GM23338 (cell line): ENCODE data around the gene CYSLTR2. TPM values are rescaled to one million over a fixed set of nuclear protein-coding genes. Genes with fewer than 3 reads are reported as not detected.

Source experiments
- ATAC-seq: fragments of 200-7000 bp; cut with Tn5 transposase; 3 replicates; pipeline ENCODE4 v1.9.1; 2020
- DNase-seq: peaks from one replicate; pipeline ENCODE4 v3.0.0-alpha.2; 2015; ENCODE audit warnings: low spot score
- H2AFZ ChIP-seq: fragments of 200-600 bp; sonication (generic); 2 replicates; pipeline ENCODE4 v1.8.0; 2016; ENCODE audit warnings: antibody characterized with exemption, mild to moderate bottlenecking, moderate library complexity
- H3F3A ChIP-seq: fragments of 200-600 bp; sonication (generic); replicated peaks from 2 replicates; pipeline ENCODE4 v1.8.0; 2017; ENCODE audit warnings: antibody characterized with exemption, mixed run types, low read depth
- H3K27ac ChIP-seq: fragments of 200-600 bp; sonication (generic); 2 replicates; pipeline ENCODE4 v1.6.1; 2016; ENCODE audit warnings: low read depth
- H3K27me3 ChIP-seq: fragments of 200-600 bp; sonication (generic); 2 replicates; pipeline ENCODE4 v1.8.0; 2016; ENCODE audit warnings: mild to moderate bottlenecking, mixed run types, moderate library complexity; ENCODE audit not compliant: insufficient read depth
- H3K36me3 ChIP-seq: fragments of 200-600 bp; sonication (generic); 2 replicates; pipeline ENCODE4 v1.8.0; 2016; ENCODE audit warnings: mild to moderate bottlenecking; ENCODE audit not compliant: insufficient read depth
- H3K4me1 ChIP-seq: fragments of 200-600 bp; sonication (generic); 2 replicates; pipeline ENCODE4 v1.8.0; 2016; ENCODE audit warnings: mild to moderate bottlenecking, moderate library complexity; ENCODE audit not compliant: insufficient read depth
- H3K4me2 ChIP-seq: fragments of 200-600 bp; sonication (generic); 2 replicates; pipeline ENCODE4 v1.7.1; 2017; ENCODE audit warnings: mixed run types
- H3K4me3 ChIP-seq: fragments of 200-600 bp; sonication (generic); 2 replicates; pipeline ENCODE4 v1.6.1; 2016; ENCODE audit warnings: mixed run types
- H3K79me2 ChIP-seq: fragments of 200-600 bp; sonication (generic); replicated peaks from 2 replicates; pipeline ENCODE4 v1.8.0; 2017; ENCODE audit warnings: mild to moderate bottlenecking; ENCODE audit not compliant: insufficient read depth
- H3K9me2 ChIP-seq: fragments of 200-600 bp; sonication (generic); 2 replicates; pipeline ENCODE4 v1.8.0; 2017; ENCODE audit not compliant: insufficient read depth
- H4K20me1 ChIP-seq: fragments of 200-600 bp; sonication (generic); replicated peaks from 2 replicates; pipeline ENCODE4 v1.8.0; 2017; ENCODE audit warnings: mild to moderate bottlenecking; ENCODE audit not compliant: insufficient read depth
- H3K27ac Mint-ChIP-seq: 2 replicates; pipeline ENCODE4 v1.8.0; 2020; ENCODE audit warnings: inconsistent platforms, mild to moderate bottlenecking, moderate library complexity, mixed read lengths
- H3K27me3 Mint-ChIP-seq: 3 replicates; pipeline ENCODE4 v1.8.0; 2022; ENCODE audit warnings: low read depth, mild to moderate bottlenecking, moderate library complexity, mixed read lengths, inconsistent platforms; ENCODE audit not compliant: insufficient read depth, poor library complexity
- H3K36me3 Mint-ChIP-seq: 3 replicates; pipeline ENCODE4 v1.8.0; 2021; ENCODE audit warnings: low read depth, mild to moderate bottlenecking, inconsistent platforms, moderate library complexity, mixed read lengths
- H3K4me1 Mint-ChIP-seq: 3 replicates; pipeline ENCODE4 v1.8.0; 2020; ENCODE audit warnings: mild to moderate bottlenecking, inconsistent platforms, mixed read lengths
- H3K4me3 Mint-ChIP-seq: 3 replicates; pipeline ENCODE4 v1.8.0; 2021; ENCODE audit warnings: moderate library complexity, mild to moderate bottlenecking, inconsistent platforms, mixed read lengths
- H3K9me3 Mint-ChIP-seq: 3 replicates; pipeline ENCODE4 v1.8.0; 2020; ENCODE audit warnings: moderate library complexity, mild to moderate bottlenecking, inconsistent platforms, mixed read lengths
- CREB1 ChIP-seq: fragments of 250-450 bp; sonication (Bioruptor Pico); IDR thresholded peaks from 2 replicates; pipeline ENCODE4 v1.5.0; 2020; ENCODE audit warnings: low read depth, mild to moderate bottlenecking, moderate library complexity
- CTCF ChIP-seq, 2 experiments: fragments of 200-600 bp in 1 of 2; sonication (generic) in 1 of 2; conservative IDR thresholded peaks; 2 replicates each; pipeline versions ENCODE4 v1.5.1 to v1.6.1; 2016 to 2017; ENCODE audit warnings: antibody characterized with exemption in 2 of 2, low read depth in 2 of 2, mild to moderate bottlenecking in 2 of 2, moderate library complexity in 1 of 2
- EZH2 ChIP-seq: fragments of 200-600 bp; sonication (generic); IDR thresholded peaks from one replicate; pipeline ENCODE4 v1.8.0; 2017; ENCODE audit warnings: antibody characterized with exemption, mild to moderate bottlenecking, low read depth; ENCODE audit not compliant: unreplicated experiment
- EZH2phosphoT487 ChIP-seq: fragments of 200-600 bp; sonication (generic); IDR thresholded peaks from one replicate; pipeline ENCODE4 v1.8.1; 2018; ENCODE audit warnings: antibody characterized with exemption; ENCODE audit not compliant: unreplicated experiment
- JUNB ChIP-seq: IDR thresholded peaks from one replicate; pipeline ENCODE4 v1.6.1; 2016; ENCODE audit warnings: antibody characterized with exemption; ENCODE audit not compliant: unreplicated experiment
- NANOG ChIP-seq: IDR thresholded peaks from 2 replicates; pipeline ENCODE4 v1.6.1; 2016; ENCODE audit warnings: antibody characterized with exemption, borderline replicate concordance
- POLR2AphosphoS5 ChIP-seq: IDR thresholded peaks from 2 replicates; pipeline ENCODE4 v1.6.1; 2016; ENCODE audit warnings: antibody characterized with exemption, low read depth
- STAT1 ChIP-seq: IDR thresholded peaks from one replicate; pipeline ENCODE4 v1.6.1; 2016; ENCODE audit warnings: antibody characterized with exemption; ENCODE audit not compliant: unreplicated experiment
- ZNF114 ChIP-seq: fragments of 250-450 bp; sonication (Bioruptor Pico); IDR thresholded peaks from 2 replicates; pipeline ENCODE4 v1.5.0; 2020; ENCODE audit warnings: mild to moderate bottlenecking, moderate library complexity
- ZNF331 ChIP-seq: fragments of 250-450 bp; sonication (Bioruptor Pico); IDR thresholded peaks from 2 replicates; pipeline ENCODE4 v1.5.0; 2020; ENCODE audit warnings: low read depth, mild to moderate bottlenecking, moderate library complexity
- polyA plus RNA-seq: library from polyadenylated mRNA; unstranded; fragments of >200 nt; fragmentation: Nextera tagmentation; extraction: Ambion mirVana; gene quantifications from 2 replicates; pipeline ENCODE4 v1.2.1, GENCODE V29; 2016
- total RNA-seq: library from RNA; depleted of rRNA; stranded (reverse); fragments of >200 nt; shearing (Covaris generic); gene quantifications from 2 replicates; pipeline ENCODE4 v1.2.3, GENCODE V29; 2014
- TF ChIP-seq, protein P1 (sequence below): IDR thresholded peaks from 2 replicates; pipeline ENCODE4 v1.6.1; 2016; ENCODE audit warnings: antibody characterized with exemption
- TF ChIP-seq, protein P2 (sequence below): IDR thresholded peaks from one replicate; pipeline ENCODE4 v1.6.1; 2018; ENCODE audit warnings: antibody characterized with exemption; ENCODE audit not compliant: unreplicated experiment
- TF ChIP-seq, protein P3 (sequence below): fragments of 250-450 bp; sonication (Bioruptor Pico); IDR thresholded peaks from 2 replicates; pipeline ENCODE4 v1.5.0; 2020; ENCODE audit warnings: mild to moderate bottlenecking, moderate library complexity

The CYSLTR2 gene
- total and polyA plus RNA-seq, 2 experiments from 2014 or later, result not detected

GRCh38 chr13:48728876-48729275, 75.1 kb downstream of the CYSLTR2 start:
- ATAC-seq (no peak), DNase-seq (no peak)
- Histone ChIP-seq H3K4me1 (peaks cover 2% of the 10 kb centered on the region; the same call in 1 of the 2 replicates), H3K27me3 (no peaks in the 10 kb centered on the region), H2AFZ (no peak overlapping the region), H3F3A (no peaks in the 10 kb centered on the region), H4K20me1 (no peaks in the 10 kb centered on the region), H3K9me2 (0 out of 2 replicates have a peak, but pooled peaks cover 6% of the 10 kb centered on the region), H3K36me3 (no peaks in the 10 kb centered on the region), H3K27ac (no peak overlapping the region), H3K4me2 (no peak overlapping the region), H3K4me3 (no peak overlapping the region), H3K79me2 (no peaks in the 10 kb centered on the region)
- Mint-ChIP-seq H3K4me1 (peaks cover 14% of the 10 kb centered on the region), H3K9me3 (peaks cover 4% of the 10 kb centered on the region; the same call in 1 of the 3 replicates), H3K27ac (no peak overlapping the region), H3K4me3 (no peak overlapping the region), H3K27me3 (peaks cover 5% of the 10 kb centered on the region), H3K36me3 (no peaks in the 10 kb centered on the region)
- TF ChIP-seq ZNF331 (CRISPR knock-in tag) (no peak), NANOG (no peak), CREB1 (CRISPR knock-in tag) (no peak), ZNF114 (CRISPR knock-in tag) (no peak), JUNB (no peak), EZH2 (no peak), POLR2AphosphoS5 (no peak), EZH2phosphoT487 (no peak), CTCF (conservative IDR thresholded peaks at IDR 0.05; ENCODE audit: low read depth in 2 of 2) (no peak), STAT1 (no peak)
- TF ChIP-seq, protein P1, sequence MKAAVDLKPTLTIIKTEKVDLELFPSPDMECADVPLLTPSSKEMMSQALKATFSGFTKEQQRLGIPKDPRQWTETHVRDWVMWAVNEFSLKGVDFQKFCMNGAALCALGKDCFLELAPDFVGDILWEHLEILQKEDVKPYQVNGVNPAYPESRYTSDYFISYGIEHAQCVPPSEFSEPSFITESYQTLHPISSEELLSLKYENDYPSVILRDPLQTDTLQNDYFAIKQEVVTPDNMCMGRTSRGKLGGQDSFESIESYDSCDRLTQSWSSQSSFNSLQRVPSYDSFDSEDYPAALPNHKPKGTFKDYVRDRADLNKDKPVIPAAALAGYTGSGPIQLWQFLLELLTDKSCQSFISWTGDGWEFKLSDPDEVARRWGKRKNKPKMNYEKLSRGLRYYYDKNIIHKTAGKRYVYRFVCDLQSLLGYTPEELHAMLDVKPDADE, result no peak
- TF ChIP-seq, protein P2, sequence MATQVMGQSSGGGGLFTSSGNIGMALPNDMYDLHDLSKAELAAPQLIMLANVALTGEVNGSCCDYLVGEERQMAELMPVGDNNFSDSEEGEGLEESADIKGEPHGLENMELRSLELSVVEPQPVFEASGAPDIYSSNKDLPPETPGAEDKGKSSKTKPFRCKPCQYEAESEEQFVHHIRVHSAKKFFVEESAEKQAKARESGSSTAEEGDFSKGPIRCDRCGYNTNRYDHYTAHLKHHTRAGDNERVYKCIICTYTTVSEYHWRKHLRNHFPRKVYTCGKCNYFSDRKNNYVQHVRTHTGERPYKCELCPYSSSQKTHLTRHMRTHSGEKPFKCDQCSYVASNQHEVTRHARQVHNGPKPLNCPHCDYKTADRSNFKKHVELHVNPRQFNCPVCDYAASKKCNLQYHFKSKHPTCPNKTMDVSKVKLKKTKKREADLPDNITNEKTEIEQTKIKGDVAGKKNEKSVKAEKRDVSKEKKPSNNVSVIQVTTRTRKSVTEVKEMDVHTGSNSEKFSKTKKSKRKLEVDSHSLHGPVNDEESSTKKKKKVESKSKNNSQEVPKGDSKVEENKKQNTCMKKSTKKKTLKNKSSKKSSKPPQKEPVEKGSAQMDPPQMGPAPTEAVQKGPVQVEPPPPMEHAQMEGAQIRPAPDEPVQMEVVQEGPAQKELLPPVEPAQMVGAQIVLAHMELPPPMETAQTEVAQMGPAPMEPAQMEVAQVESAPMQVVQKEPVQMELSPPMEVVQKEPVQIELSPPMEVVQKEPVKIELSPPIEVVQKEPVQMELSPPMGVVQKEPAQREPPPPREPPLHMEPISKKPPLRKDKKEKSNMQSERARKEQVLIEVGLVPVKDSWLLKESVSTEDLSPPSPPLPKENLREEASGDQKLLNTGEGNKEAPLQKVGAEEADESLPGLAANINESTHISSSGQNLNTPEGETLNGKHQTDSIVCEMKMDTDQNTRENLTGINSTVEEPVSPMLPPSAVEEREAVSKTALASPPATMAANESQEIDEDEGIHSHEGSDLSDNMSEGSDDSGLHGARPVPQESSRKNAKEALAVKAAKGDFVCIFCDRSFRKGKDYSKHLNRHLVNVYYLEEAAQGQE, result no peak
- TF ChIP-seq, protein P3, sequence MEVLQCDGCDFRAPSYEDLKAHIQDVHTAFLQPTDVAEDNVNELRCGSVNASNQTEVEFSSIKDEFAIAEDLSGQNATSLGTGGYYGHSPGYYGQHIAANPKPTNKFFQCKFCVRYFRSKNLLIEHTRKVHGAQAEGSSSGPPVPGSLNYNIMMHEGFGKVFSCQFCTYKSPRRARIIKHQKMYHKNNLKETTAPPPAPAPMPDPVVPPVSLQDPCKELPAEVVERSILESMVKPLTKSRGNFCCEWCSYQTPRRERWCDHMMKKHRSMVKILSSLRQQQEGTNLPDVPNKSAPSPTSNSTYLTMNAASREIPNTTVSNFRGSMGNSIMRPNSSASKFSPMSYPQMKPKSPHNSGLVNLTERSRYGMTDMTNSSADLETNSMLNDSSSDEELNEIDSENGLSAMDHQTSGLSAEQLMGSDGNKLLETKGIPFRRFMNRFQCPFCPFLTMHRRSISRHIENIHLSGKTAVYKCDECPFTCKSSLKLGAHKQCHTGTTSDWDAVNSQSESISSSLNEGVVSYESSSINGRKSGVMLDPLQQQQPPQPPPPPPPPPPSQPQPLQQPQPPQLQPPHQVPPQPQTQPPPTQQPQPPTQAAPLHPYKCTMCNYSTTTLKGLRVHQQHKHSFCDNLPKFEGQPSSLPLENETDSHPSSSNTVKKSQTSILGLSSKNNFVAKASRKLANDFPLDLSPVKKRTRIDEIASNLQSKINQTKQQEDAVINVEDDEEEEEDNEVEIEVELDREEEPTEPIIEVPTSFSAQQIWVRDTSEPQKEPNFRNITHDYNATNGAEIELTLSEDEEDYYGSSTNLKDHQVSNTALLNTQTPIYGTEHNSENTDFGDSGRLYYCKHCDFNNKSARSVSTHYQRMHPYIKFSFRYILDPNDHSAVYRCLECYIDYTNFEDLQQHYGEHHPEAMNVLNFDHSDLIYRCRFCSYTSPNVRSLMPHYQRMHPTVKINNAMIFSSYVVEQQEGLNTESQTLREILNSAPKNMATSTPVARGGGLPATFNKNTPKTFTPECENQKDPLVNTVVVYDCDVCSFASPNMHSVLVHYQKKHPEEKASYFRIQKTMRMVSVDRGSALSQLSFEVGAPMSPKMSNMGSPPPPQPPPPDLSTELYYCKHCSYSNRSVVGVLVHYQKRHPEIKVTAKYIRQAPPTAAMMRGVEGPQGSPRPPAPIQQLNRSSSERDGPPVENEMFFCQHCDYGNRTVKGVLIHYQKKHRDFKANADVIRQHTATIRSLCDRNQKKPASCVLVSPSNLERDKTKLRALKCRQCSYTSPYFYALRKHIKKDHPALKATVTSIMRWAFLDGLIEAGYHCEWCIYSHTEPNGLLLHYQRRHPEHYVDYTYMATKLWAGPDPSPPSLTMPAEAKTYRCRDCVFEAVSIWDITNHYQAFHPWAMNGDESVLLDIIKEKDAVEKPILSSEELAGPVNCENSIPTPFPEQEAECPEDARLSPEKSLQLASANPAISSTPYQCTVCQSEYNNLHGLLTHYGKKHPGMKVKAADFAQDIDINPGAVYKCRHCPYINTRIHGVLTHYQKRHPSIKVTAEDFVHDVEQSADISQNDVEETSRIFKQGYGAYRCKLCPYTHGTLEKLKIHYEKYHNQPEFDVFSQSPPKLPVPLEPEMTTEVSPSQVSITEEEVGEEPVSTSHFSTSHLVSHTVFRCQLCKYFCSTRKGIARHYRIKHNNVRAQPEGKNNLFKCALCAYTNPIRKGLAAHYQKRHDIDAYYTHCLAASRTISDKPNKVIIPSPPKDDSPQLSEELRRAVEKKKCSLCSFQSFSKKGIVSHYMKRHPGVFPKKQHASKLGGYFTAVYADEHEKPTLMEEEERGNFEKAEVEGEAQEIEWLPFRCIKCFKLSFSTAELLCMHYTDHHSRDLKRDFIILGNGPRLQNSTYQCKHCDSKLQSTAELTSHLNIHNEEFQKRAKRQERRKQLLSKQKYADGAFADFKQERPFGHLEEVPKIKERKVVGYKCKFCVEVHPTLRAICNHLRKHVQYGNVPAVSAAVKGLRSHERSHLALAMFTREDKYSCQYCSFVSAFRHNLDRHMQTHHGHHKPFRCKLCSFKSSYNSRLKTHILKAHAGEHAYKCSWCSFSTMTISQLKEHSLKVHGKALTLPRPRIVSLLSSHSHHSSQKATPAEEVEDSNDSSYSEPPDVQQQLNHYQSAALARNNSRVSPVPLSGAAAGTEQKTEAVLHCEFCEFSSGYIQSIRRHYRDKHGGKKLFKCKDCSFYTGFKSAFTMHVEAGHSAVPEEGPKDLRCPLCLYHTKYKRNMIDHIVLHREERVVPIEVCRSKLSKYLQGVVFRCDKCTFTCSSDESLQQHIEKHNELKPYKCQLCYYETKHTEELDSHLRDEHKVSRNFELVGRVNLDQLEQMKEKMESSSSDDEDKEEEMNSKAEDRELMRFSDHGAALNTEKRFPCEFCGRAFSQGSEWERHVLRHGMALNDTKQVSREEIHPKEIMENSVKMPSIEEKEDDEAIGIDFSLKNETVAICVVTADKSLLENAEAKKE (CRISPR knock-in tag), result no peak
